Vagina (tissue), 2 donors: ENCODE data around the gene ACTG2. TPM values are rescaled to one million over a fixed set of nuclear protein-coding genes. Genes with fewer than 3 reads are reported as not detected.
"Not testable (repeated sequence)": the region's sequence is repeated elsewhere in the genome, so short reads cannot be mapped to it uniquely, and the experiment has no call there.

Experiments used
- DNase-seq, 2 donors: peaks; one replicate each; pipeline ENCODE4 v3.0.0-alpha.2; 2017; ENCODE audit errors: extremely low spot score in 2 of 2
- H3K27ac ChIP-seq: fragments of 200-600 bp; sonication (generic); one replicate; pipeline ENCODE4 v1.5.1; 2019
- H3K27me3 ChIP-seq: fragments of 200-600 bp; sonication (generic); one replicate; pipeline ENCODE4 v1.5.1; 2019
- H3K36me3 ChIP-seq, 2 donors: fragments of 200-600 bp; sonication (generic); one replicate each; pipeline ENCODE4 v1.5.1; 2017 to 2019
- H3K4me1 ChIP-seq: fragments of 200-600 bp; sonication (generic); one replicate; pipeline ENCODE4 v1.5.1; 2019
- H3K4me3 ChIP-seq, 2 donors: fragments of 200-600 bp; sonication (generic); 1 replicate in 1 of 2; 2 replicates in 1 of 2; pipeline ENCODE4 v1.5.1; 2016 to 2019
- H3K9me3 ChIP-seq: fragments of 200-600 bp; sonication (generic); one replicate; pipeline ENCODE4 v1.5.1; 2019
- CTCF ChIP-seq, 3 experiments: fragments of 450-650 bp in 2 of 3; fragments of 200-600 bp in 1 of 3; sonication (generic) in 1 of 3; IDR thresholded peaks; one replicate each; pipeline ENCODE4 v1.5.1; 2017 to 2019; ENCODE audit warnings: antibody characterized with exemption in 3 of 3, mild to moderate bottlenecking in 2 of 3, moderate library complexity in 2 of 3
- POLR2A ChIP-seq, 2 donors: fragments of 450-650 bp; IDR thresholded peaks; one replicate each; pipeline ENCODE4 v1.6.1; 2017; ENCODE audit warnings: antibody characterized with exemption in 2 of 2, mild to moderate bottlenecking in 2 of 2, moderate library complexity in 2 of 2
- POLR2AphosphoS5 ChIP-seq, 2 donors: sonication (generic); formaldehyde crosslinking; IDR thresholded peaks; one replicate each; pipeline ENCODE4 v1.9.0; 2017; ENCODE audit warnings: antibody characterized with exemption in 2 of 2, mild to moderate bottlenecking in 2 of 2, low read depth in 1 of 2; ENCODE audit not compliant: insufficient read depth in 1 of 2
- intact Hi-C: fragments of 100-400 bp; cut with DNase I; formaldehyde crosslinking; loops from one replicate; pipeline ENCODE4 v1.15.1; 2023
- total RNA-seq: library from RNA; depleted of rRNA; stranded (reverse); fragments of >200 nt; gene quantifications from one replicate; pipeline ENCODE4 v1.2.3, GENCODE V29; 2016

ACTG2 gene
- total RNA-seq, 1 donor from 2014 or later, result 413 TPM

GRCh38 chr2:73886357-73886756 is 6.5 kb upstream of the ACTG2 start:
- DNase-seq, result no peak
- no peaks in the 10 kb centered on the region for H3K4me1 ChIP-seq
- H3K27ac ChIP-seq, result no peak overlapping the region
- intact Hi-C loops, result no loop called here
- H3K36me3 ChIP-seq, result no peaks in the 10 kb centered on the region
- H3K9me3 ChIP-seq, result no peaks in the 10 kb centered on the region
- no peak for TF ChIP-seq CTCF (IDR thresholded peaks at IDR 0.05)
- no peak for TF ChIP-seq POLR2AphosphoS5 (IDR thresholded peaks at IDR 0.05; ENCODE audit: insufficient read depth in 1 of 2, low read depth in 1 of 2)
- TF ChIP-seq POLR2A (IDR thresholded peaks at IDR 0.05), result no peak
- no peaks in the 10 kb centered on the region for H3K27me3 ChIP-seq
- H3K4me3 ChIP-seq, result no peak overlapping the region

- DNase-seq, intact Hi-C loops, H3K27me3 ChIP-seq, H3K4me1 ChIP-seq, H3K4me3 ChIP-seq, H3K9me3 ChIP-seq, H3K27ac ChIP-seq, H3K36me3 ChIP-seq: not testable (repeated sequence)
These were observed 5.0 kb upstream of the ACTG2 start for GRCh38 chr2:73887596-73888353.

GRCh38 chr2:73888388-73888787 is 4.4 kb upstream of the ACTG2 start:
- Histone ChIP-seq H3K27me3 (no peaks in the 10 kb centered on the region), H3K4me1 (no peaks in the 10 kb centered on the region), H3K27ac (no peak overlapping the region), H3K4me3 (no peak overlapping the region), H3K9me3 (no peaks in the 10 kb centered on the region), H3K36me3 (no peaks in the 10 kb centered on the region)
- no peak for DNase-seq
- intact Hi-C loops, result no loop called here
- TF ChIP-seq POLR2A (IDR thresholded peaks at IDR 0.05) (no peak), POLR2AphosphoS5 (IDR thresholded peaks at IDR 0.05; ENCODE audit: insufficient read depth in 1 of 2, low read depth in 1 of 2) (no peak), CTCF (IDR thresholded peaks at IDR 0.05) (no peak)

GRCh38 chr2:73889206-73889605 is 3.6 kb upstream of the ACTG2 start:
- intact Hi-C loops, result no loop called here
- no peak for DNase-seq
- Histone ChIP-seq H3K4me3 (no peak overlapping the region), H3K9me3 (no peaks in the 10 kb centered on the region), H3K27ac (no peak overlapping the region), H3K4me1 (no peaks in the 10 kb centered on the region), H3K36me3 (no peaks in the 10 kb centered on the region), H3K27me3 (no peaks in the 10 kb centered on the region)
- TF ChIP-seq POLR2A (IDR thresholded peaks at IDR 0.05) (no peak), CTCF (IDR thresholded peaks at IDR 0.05) (no peak), POLR2AphosphoS5 (IDR thresholded peaks at IDR 0.05; ENCODE audit: insufficient read depth in 1 of 2, low read depth in 1 of 2) (no peak)

- intact Hi-C loops, result no loop called here
These were observed 2.3 kb upstream of the ACTG2 start for GRCh38 chr2:73890301-73891092.

More at GRCh38 chr2:73890301-73891092, 2.3 kb upstream of the ACTG2 start:
- Histone ChIP-seq H3K27ac (peak overlapping the region; percentile 46), H3K9me3 (no peaks in the 10 kb centered on the region), H3K36me3 (no peaks in the 10 kb centered on the region), H3K4me1 (no peaks in the 10 kb centered on the region), H3K27me3 (no peaks in the 10 kb centered on the region), H3K4me3 (no peak overlapping the region)
- TF ChIP-seq POLR2AphosphoS5 (IDR thresholded peaks at IDR 0.05; ENCODE audit: insufficient read depth in 1 of 2, low read depth in 1 of 2) (no peak), POLR2A (IDR thresholded peaks at IDR 0.05) (no peak), CTCF (IDR thresholded peaks at IDR 0.05) (no peak)
- no peak for DNase-seq
